Choroid plexus epithelial cell (primary cell): ENCODE data around the gene FOXK1.
A peak's percentile ranks its signal among the peaks of the same experiment; 100 is the strongest.

Experiments used
- DNase-seq: peaks from one replicate; pipeline ENCODE4 v3.0.0-alpha.2; 2010; ENCODE audit warnings: low read depth
- H3K4me3 ChIP-seq: 2 replicates; pipeline ENCODE4 v1.5.1; 2011; ENCODE audit warnings: low read depth, mild to moderate bottlenecking, control low read depth, low read length, moderate library complexity
- TF ChIP-seq, protein P1 (sequence below): conservative IDR thresholded peaks from 2 replicates; pipeline ENCODE4 v1.5.1; 2011; ENCODE audit warnings: low read depth, mild to moderate bottlenecking, control low read depth, inconsistent platforms, low read length, moderate library complexity

The FOXK1 gene

DNA sequence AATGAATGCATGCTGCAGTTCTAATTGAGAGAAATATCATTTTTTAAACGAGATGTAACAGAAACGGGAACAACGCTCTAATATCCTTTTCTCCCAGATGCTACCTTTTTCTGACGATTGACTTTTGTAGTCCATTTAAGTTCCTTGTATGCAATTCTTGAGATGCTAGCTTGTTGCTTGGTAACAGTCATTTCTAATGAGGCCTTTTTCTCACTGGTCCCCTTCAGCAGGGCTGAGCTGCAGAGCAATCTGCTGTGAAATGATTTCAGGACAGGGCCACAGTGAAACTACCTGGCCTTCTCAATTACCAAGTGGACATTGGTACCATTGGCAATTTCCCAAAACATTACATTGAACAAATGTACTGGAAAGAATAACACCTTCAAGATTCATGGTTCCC lies 26.2 kb upstream of the FOXK1 start:
- no peak for DNase-seq
- no peak overlapping the region for H3K4me3 ChIP-seq
- TF ChIP-seq, protein P1, sequence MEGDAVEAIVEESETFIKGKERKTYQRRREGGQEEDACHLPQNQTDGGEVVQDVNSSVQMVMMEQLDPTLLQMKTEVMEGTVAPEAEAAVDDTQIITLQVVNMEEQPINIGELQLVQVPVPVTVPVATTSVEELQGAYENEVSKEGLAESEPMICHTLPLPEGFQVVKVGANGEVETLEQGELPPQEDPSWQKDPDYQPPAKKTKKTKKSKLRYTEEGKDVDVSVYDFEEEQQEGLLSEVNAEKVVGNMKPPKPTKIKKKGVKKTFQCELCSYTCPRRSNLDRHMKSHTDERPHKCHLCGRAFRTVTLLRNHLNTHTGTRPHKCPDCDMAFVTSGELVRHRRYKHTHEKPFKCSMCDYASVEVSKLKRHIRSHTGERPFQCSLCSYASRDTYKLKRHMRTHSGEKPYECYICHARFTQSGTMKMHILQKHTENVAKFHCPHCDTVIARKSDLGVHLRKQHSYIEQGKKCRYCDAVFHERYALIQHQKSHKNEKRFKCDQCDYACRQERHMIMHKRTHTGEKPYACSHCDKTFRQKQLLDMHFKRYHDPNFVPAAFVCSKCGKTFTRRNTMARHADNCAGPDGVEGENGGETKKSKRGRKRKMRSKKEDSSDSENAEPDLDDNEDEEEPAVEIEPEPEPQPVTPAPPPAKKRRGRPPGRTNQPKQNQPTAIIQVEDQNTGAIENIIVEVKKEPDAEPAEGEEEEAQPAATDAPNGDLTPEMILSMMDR = no peak

DNA sequence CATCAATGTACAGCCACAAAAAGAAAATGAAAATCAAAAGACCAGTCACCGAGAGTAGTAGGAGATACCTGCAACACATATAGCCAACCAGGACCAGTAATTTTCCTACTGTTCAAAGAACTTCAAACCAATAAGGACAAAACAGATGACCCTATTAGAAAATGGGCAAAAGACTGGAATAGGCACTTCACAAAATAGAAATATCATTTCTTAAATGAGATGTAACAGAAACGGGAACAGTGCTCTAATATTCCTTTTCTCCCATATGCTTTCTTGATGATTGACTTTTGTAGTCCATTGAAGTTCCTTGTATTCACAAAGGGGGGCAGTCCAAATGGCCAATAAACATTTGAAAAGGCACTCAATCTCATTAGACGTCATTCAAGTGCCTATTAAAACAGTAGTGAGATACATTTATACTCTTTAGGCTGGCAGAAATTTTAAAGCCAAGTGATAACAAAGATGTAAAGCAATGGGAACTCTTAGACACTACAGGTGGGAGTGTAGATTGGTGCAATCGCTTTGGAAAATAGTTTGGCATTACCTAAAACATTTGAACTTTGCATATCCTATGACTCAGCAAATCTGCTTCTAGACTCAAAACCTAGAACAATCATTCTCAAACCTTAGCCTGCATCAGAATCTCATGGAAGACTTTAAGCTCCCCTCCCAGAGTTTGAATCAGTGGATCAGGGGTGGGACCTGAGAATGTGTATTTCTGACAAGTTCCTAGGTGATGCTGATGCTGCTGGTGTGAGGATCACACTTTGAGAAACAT lies 24.3 kb upstream of the FOXK1 start:
- TF ChIP-seq, protein P1 = no peak
- DNase-seq = no peak
- H3K4me3 ChIP-seq = no peak overlapping the region

DNA sequence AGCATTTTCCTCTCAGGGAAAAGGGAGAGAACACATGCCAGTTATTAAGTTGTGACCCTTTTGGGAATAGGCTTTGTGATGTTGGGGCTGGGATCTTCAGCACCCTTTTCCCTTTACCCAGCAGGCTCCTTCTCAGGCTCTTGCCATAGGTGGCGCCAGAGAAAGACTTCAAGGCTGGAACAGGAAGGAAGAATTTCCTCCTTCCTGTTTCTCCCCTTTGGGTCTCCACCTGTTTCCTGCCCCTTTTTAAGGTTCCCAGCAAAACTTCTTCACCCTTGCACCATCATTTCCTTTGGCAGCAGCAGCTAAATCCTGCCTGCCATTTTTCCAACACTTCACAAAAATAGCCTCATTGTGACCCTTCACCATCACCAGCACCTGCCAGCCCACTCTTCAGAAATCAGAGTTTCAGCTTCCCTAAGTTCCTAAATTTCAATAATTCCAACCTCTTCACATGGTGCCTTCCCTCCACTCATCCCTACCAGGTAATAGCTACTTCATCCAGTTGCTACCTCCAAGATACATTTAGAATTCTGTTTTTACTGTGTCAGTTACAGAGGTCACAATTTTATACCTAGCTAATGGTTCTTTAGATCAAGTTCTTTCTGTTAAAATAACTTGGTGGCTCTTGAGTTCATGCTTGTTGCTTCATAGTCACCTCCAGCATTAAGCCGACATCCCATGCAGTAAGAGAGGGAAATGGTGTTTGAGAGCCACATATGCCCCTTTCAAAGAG lies 22.4 kb upstream of the FOXK1 start:
- H3K4me3 ChIP-seq = no peak overlapping the region
- DNase-seq = no peak
- TF ChIP-seq, protein P1 = peak; percentile 29

DNA sequence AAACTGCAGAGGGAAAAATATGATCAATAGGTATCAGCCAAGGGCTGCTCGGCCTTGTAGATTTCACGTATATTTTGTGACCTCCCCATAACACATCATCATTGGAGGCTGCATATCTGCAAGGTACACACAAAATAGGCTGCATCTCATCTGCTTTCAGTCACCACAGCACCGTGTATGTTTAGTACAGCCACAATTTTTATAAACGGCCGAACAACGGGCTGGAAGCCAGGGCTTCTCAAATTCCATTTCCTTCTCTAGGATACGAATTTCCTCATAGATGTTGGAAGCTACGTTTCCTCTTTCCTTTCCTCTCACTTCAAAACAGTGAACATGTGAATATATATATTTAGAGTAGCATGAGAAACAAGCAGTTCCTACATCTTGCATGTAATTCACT lies 20.2 kb upstream of the FOXK1 start:
- peak; percentile 58 for DNase-seq
- no peak overlapping the region for H3K4me3 ChIP-seq
- TF ChIP-seq, protein P1 = no peak

DNA sequence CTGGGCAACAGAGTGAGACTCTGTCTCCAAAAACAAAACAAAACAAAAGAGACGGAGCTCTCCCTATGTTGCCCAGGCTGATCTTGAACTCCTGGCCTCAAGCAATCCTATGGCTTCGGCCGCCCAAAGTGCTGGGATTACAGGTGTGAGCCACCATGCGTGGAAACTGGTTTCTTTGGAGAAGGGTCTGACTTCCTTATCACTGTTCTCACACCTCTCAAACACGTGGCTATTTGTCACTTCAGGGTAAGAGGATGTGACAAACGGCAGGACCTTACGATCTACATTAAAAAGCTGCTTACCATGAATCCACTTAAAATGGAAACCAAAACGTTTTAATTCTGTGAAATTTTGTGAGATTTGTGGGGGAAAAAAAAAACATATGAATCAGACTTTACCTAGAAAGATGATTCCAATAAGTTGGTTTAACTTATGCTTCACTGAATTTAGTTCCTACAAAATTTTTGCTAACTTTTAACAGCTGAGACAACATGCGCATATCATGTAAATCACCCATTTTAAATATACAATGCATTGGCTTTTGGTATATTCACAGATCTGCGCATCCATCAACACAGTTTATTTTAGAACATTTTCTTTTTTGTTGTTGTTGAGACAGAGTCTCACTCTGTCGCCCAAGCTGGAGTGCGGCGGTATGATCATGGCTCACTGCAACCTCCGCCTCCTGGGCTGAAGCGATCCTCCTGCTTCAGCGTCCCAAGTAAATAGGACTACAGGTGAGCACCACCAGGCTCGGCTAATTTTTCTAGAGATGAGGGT lies 18.7 kb upstream of the FOXK1 start:
- DNase-seq = no peak
- no peak overlapping the region for H3K4me3 ChIP-seq
- TF ChIP-seq, protein P1 = no peak

DNA sequence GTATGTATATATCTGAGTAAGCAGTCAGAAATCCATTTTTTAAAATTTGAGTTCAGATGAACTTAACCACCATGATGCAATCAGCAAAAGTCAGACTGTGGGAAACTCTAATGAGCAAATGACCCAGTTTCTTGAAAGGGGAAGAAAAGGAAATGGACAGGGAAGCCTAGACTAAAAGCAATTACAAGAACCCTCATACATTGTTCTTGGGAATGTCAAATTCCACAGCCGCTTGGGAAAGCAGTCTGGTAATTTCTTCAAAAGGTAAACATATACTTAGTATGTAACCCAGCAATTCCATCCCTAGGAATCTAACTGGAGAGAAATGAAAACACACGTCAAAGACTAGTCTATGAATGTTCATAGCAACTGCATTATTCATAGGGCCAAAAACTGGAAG lies 16.4 kb upstream of the FOXK1 start:
- DNase-seq = peak; percentile 96
- H3K4me3 ChIP-seq = no peak overlapping the region
- TF ChIP-seq, protein P1 = no peak
